Kidney (tissue), 14 donors: Measurements from ENCODE around the gene PRKAR2B. TPM values are rescaled to one million over a fixed set of nuclear protein-coding genes. Genes with fewer than 3 reads are reported as not detected.

Experiments
- DNase-seq, 5 donors: peaks; one replicate each; pipeline ENCODE4 v3.0.0-alpha.2; 2013 to 2020
- FAIRE-seq: peaks from 2 replicates; lab custom pipeline; 2012; peaks lifted over from hg19 to GRCh38; lab: Jason Lieb, UNC
- H3K27ac ChIP-seq, 2 donors: one replicate each; pipeline ENCODE4 v1.7.0; 2013; ENCODE audit warnings: low read depth in 2 of 2, low read length in 2 of 2, inconsistent platforms in 1 of 2
- H3K27me3 ChIP-seq: one replicate; pipeline ENCODE4 v1.7.1; 2013; ENCODE audit warnings: low read length, inconsistent platforms; ENCODE audit not compliant: control insufficient read depth, insufficient read depth
- H3K36me3 ChIP-seq, 3 donors: one replicate each; pipeline versions ENCODE4 v1.7.0 to v1.7.1; 2013; ENCODE audit warnings: low read length in 3 of 3, control low read depth in 1 of 3, inconsistent platforms in 1 of 3; ENCODE audit not compliant: insufficient read depth in 3 of 3, control insufficient read depth in 2 of 3
- H3K4me1 ChIP-seq, 3 donors: one replicate each; pipeline versions ENCODE4 v1.7.0 to v1.7.1; 2013; ENCODE audit warnings: low read length in 3 of 3, inconsistent platforms in 1 of 3, low read depth in 1 of 3; ENCODE audit not compliant: control insufficient read depth in 2 of 3, insufficient read depth in 2 of 3
- H3K4me3 ChIP-seq, 3 donors: one replicate each; pipeline versions ENCODE4 v1.7.0 to v1.8.1; 2013; ENCODE audit warnings: low read length in 3 of 3, control low read depth in 1 of 3, inconsistent platforms in 1 of 3
- H3K9ac ChIP-seq, 3 donors: one replicate each; pipeline versions ENCODE4 v1.7.0 to v1.7.1; 2013; ENCODE audit warnings: low read length in 3 of 3, control low read depth in 1 of 3, inconsistent platforms in 1 of 3
- H3K9me3 ChIP-seq, 3 donors: one replicate each; pipeline versions ENCODE4 v1.7.0 to v1.7.1; 2013; ENCODE audit warnings: low read length in 3 of 3, control low read depth in 1 of 3, inconsistent platforms in 1 of 3; ENCODE audit not compliant: control insufficient read depth in 2 of 3, insufficient read depth in 1 of 3
- intact Hi-C: fragments of 100-400 bp; cut with DNase I; formaldehyde crosslinking; loops from one replicate; pipeline ENCODE4 v1.11.1; 2022
- polyA plus RNA-seq: library from polyadenylated mRNA; stranded (reverse); fragments of 350-450 nt; fragmentation: Illumina TruSeq; extraction: RNeasy Lipid Tissue Mini Kit (QIAGEN cat#74804); gene quantifications from one replicate; pipeline ENCODE4 v1.2.3, GENCODE V29; 2014; ENCODE audit warnings: low read depth, low replicate concordance; ENCODE audit not compliant: insufficient read depth
- total RNA-seq: library from RNA; stranded (reverse); fragmentation: NEBNext Ultra II Directional; extraction: Animal tissue kit (Norgen Biotek cat#: 25700); gene quantifications from one replicate; pipeline ENCODE4 v1.2.1, GENCODE V29; 2021
- TF ChIP-seq, protein P1 (sequence below): IDR thresholded peaks from 3 replicates; pipeline ENCODE4 v1.5.1; 2012; ENCODE audit warnings: mild to moderate bottlenecking, moderate library complexity, borderline replicate concordance; ENCODE audit not compliant: insufficient read depth; ENCODE audit errors: extremely low read depth
- donor health status: control.
- donor health status: control.
- donor health status: control.
- donor health status: control.
- donor health status: control.
- donor health status: DM: yes; HTN: yes; CAD: no.
- donor health status: Normal renal cell carcinoma (clear cell type).

PRKAR2B gene
- total and polyA plus RNA-seq, 2 donors from 2014 or later, result 6.9 to 7.3 TPM

DNA sequence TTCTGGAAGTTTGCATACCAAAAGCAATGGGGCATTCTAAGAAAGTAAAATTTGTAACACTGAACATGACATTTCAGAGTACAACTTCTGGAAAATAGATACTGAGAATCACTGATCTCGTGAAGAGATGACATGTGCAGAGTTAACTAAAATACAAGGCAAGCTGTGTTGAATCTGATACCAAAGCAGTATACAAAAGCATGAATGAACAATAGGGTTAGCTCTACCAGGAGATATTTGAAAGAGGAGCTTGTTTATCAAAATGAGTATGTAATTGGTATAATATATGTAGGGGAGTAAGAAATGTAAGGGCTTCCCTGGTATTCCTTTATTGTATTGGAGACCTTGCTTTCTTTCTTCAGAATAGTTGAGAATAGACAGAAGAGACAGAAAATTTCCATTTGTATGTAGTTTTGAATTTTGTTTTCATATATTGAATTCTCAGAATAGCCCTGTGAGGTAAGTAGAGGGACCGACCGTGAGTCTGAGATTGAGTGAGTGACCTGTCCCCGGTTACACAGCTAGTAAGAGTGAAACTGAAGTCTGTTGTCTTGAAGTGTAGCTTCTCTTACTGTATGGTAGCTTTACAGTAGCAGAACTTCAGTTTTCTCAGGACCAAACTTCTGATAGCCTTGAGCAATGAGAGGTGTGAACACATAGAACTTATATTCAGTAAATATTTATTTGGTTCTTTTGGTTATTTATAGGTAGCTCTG, 129.3 kb downstream of the PRKAR2B start:
- no peak for FAIRE-seq
- no peaks in the 10 kb centered on the region for H3K27me3 ChIP-seq
- TF ChIP-seq, protein P1, sequence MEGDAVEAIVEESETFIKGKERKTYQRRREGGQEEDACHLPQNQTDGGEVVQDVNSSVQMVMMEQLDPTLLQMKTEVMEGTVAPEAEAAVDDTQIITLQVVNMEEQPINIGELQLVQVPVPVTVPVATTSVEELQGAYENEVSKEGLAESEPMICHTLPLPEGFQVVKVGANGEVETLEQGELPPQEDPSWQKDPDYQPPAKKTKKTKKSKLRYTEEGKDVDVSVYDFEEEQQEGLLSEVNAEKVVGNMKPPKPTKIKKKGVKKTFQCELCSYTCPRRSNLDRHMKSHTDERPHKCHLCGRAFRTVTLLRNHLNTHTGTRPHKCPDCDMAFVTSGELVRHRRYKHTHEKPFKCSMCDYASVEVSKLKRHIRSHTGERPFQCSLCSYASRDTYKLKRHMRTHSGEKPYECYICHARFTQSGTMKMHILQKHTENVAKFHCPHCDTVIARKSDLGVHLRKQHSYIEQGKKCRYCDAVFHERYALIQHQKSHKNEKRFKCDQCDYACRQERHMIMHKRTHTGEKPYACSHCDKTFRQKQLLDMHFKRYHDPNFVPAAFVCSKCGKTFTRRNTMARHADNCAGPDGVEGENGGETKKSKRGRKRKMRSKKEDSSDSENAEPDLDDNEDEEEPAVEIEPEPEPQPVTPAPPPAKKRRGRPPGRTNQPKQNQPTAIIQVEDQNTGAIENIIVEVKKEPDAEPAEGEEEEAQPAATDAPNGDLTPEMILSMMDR, result no peak
- intact Hi-C loops, result no loop called here
- H3K27ac ChIP-seq, result no peak overlapping the region
- no peak overlapping the region for H3K9ac ChIP-seq
- no peaks in the 10 kb centered on the region for H3K9me3 ChIP-seq
- H3K36me3 ChIP-seq, result no peaks in the 10 kb centered on the region
- H3K4me1 ChIP-seq, result peaks cover 0 to 15% (median 0%) of the 10 kb centered on the region in 3 donors
- H3K4me3 ChIP-seq, result no peak overlapping the region
- no peak for DNase-seq

DNA sequence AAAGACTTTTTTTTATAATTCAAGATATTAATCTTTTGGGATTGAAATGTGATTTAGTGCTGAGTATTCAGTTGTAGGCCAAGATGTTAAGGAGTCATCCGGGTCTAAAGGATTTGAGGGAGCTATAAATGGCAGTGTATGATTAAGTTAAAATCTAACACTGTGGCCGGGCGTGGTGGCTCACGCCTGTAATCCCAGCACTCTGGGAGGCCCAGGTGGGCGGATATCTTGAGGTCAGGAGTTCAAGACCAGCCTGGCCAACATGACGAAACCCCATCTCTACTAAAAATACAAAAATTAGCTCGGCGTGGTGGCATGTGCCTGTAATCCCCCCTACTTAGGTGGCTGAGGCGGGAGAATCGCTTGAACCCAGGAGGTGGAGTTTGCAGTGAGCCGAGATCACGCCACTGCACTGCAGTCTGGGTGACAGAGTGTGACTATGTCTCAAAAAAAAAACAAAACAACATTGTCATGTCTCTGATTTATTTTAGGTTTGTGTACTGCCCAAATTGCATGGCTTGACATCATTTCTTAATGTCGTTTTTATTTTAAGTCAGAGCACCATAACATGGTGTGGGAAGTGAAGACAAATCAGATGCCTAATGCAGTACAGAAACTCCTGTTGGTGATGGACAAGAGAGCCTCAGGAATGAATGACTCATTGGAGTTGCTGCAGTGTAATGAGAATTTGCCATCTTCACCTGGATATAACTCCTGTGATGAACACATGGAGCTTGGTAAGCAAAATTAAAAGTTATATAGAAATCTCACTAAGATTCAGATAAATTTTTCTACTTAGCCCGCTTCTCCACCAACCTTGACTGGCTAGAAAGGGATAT, 135.0 kb downstream of the PRKAR2B start:
- FAIRE-seq, result no peak
- Histone ChIP-seq H3K9me3 (no peaks in the 10 kb centered on the region), H3K4me3 (no peak overlapping the region), H3K36me3 (peaks cover 0 to 26% (median 6%) of the 10 kb centered on the region in 3 donors), H3K4me1 (peaks cover 0 to 3% (median 2%) of the 10 kb centered on the region in 3 donors), H3K9ac (no peak overlapping the region), H3K27ac (no peak overlapping the region), H3K27me3 (no peaks in the 10 kb centered on the region)
- intact Hi-C loops, result no loop called here
- TF ChIP-seq, protein P1, result no peak
- DNase-seq, result no peak

DNA sequence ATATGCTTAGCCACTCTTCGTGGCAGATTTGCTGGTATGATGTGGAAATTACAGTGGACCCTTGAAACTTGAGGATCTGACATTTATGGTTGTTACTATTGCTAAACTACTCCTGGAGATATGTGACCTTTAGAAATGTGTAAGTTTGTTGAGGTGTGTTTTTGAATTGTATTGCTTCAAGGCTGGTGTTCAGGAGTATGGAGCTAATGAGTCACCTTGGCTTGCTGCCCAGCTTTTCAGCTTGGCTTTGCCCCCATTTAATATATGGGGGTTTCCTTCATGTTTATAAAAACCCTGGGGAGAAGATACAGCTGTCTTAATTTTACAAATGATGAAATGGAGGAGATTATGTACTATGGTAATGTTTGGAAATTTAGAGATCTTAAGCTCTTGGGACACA, 135.9 kb downstream of the PRKAR2B start:
- TF ChIP-seq, protein P1, result no peak
- no peaks in the 10 kb centered on the region for H3K27me3 ChIP-seq
- peaks cover 0 to 32% (median 6%) of the 10 kb centered on the region in 3 donors for H3K36me3 ChIP-seq
- peaks cover 0 to 3% (median 0%) of the 10 kb centered on the region in 3 donors for H3K4me1 ChIP-seq
- FAIRE-seq (no peak), DNase-seq (peak in 1 of 5 donors; percentile 18)
- intact Hi-C loops, result no loop called here
- no peak overlapping the region for H3K9ac ChIP-seq
- no peak overlapping the region for H3K27ac ChIP-seq
- no peak overlapping the region for H3K4me3 ChIP-seq
- no peaks in the 10 kb centered on the region for H3K9me3 ChIP-seq
